ENCODE measurements around the gene FYCO1. TPM values are rescaled to one million over a fixed set of nuclear protein-coding genes. Genes with fewer than 3 reads are reported as not detected.

The FYCO1 gene
- total and polyA plus RNA-seq, 2 experiments from 2014 or later = 8.1 to 27.5 TPM

DNA sequence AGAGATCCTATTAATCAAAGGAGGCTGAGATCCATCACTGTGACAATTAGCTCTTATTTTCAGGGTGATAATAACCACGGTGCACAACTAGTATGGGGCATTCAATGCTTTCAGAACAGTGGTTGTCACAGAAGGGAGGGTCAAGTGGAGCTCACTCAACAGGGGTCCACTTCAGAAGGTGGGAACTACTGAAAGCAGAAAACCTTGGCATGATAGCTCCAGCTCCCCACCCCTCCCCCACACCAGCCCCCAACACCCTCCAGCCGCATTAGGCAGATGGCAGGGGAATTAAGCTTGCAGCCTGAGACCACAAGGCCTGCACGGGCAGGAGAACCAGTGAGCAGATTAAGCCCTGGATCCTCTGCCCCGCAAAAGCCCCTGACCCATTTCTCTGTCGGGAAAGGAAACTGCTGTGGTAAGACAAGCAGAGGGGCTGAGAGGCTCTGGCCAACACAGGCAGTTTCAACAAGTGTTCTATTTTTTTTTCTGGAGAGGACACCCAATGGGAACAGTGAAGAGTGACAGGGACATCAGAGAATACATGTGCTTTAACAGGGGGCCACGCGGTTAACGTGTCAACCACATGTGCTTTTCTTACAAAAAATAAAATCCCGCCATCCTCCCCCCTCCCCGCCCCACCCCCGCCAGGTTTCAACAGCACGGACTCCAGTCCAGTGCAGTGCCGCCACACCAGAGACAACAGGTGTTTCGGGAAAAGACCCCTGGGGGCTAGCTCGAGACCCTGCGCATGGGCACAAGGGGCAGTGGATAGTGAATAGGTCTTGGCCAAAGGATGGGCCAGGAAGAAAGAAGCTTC is 997 bp downstream of the FYCO1 start:
- Histone ChIP-seq H3K9me3 (ENCODE audit: low read depth) (no peaks in the 10 kb centered on the region), H3K27me3 (no peaks in the 10 kb centered on the region), H3K27ac (no peak overlapping the region), H3K4me1 (ENCODE audit: low read depth) (peaks cover 51% of the 10 kb centered on the region), H3K4me3 (peak overlapping the region; percentile 82), H3K36me3 (no peaks in the 10 kb centered on the region)
- peak in 1 of 2 donors; percentile 68 for DNase-seq (ENCODE audit: low read depth in 1 of 2, low spot score in 1 of 2)
- TF ChIP-seq, protein P1, sequence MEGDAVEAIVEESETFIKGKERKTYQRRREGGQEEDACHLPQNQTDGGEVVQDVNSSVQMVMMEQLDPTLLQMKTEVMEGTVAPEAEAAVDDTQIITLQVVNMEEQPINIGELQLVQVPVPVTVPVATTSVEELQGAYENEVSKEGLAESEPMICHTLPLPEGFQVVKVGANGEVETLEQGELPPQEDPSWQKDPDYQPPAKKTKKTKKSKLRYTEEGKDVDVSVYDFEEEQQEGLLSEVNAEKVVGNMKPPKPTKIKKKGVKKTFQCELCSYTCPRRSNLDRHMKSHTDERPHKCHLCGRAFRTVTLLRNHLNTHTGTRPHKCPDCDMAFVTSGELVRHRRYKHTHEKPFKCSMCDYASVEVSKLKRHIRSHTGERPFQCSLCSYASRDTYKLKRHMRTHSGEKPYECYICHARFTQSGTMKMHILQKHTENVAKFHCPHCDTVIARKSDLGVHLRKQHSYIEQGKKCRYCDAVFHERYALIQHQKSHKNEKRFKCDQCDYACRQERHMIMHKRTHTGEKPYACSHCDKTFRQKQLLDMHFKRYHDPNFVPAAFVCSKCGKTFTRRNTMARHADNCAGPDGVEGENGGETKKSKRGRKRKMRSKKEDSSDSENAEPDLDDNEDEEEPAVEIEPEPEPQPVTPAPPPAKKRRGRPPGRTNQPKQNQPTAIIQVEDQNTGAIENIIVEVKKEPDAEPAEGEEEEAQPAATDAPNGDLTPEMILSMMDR (IDR thresholded peaks at IDR 0.05; ENCODE audit: low read depth, low read length) = no peak

DNA sequence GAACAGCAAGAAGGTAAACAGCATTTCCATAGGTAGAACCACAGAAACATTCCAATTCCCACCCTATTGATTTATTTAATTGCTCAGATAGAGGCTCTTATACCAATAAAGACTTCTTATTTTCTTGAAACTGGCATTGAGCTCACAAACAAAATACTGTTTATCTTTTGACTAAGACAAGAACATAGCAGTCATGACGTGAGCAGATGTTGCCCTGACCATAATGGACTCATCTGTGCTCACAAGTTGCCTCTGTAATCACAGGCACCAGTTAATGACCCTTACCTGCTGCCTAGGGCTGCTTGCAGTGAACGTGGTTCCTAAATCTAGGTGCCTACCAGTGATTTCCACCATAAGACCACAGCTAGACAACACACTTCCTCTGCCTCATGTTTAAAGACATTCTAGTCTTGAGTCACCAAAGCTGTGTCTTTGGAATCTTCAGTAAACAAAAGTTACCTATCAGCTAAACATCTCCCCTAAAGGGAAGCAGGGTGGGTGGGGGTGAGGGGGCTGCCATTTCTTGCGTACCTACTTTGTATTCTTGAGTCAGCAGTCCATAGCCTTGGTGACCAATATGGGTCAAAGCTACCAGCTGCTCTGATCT is 2.1 kb downstream of the FYCO1 start:
- no peak overlapping the region for H3K27ac ChIP-seq

DNA sequence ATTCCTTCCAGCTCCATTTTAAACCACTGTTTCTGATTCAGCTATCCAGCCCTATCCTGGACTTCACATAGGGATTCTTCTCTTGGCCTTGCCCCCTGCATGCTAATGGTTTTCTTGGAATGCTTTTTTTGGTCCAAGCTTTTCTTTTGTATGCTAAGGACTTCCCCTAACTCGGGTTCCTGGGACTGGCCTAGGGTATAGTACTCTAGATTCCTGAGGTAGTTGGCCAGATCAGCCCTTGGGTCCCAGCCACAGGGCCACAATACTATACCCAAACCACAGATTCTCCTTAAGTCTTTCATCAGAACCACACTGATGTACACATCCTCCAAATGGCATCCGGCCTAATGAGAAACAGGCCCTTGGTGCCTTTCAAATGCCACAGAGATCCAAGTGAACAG is 2.8 kb downstream of the FYCO1 start:
- DNase-seq (ENCODE audit: low read depth in 1 of 2, low spot score in 1 of 2) = peak in 1 of 2 donors; percentile 70
- Histone ChIP-seq H3K27me3 (no peaks in the 10 kb centered on the region), H3K9me3 (ENCODE audit: low read depth) (no peaks in the 10 kb centered on the region), H3K4me3 (no peak overlapping the region), H3K4me1 (ENCODE audit: low read depth) (peaks cover 69% of the 10 kb centered on the region), H3K27ac (no peak overlapping the region), H3K36me3 (no peaks in the 10 kb centered on the region)
- TF ChIP-seq, protein P1 (IDR thresholded peaks at IDR 0.05; ENCODE audit: low read depth, low read length) = no peak

More for the DNA sequence above, 2.1 kb downstream of the FYCO1 start:
- Histone ChIP-seq H3K4me3 (no peak overlapping the region), H3K9me3 (ENCODE audit: low read depth) (no peaks in the 10 kb centered on the region), H3K27me3 (no peaks in the 10 kb centered on the region), H3K36me3 (no peaks in the 10 kb centered on the region), H3K4me1 (ENCODE audit: low read depth) (peaks cover 62% of the 10 kb centered on the region)
- DNase-seq (ENCODE audit: low read depth in 1 of 2, low spot score in 1 of 2) = no peak
- TF ChIP-seq, protein P1 (IDR thresholded peaks at IDR 0.05; ENCODE audit: low read depth, low read length) = no peak

DNA sequence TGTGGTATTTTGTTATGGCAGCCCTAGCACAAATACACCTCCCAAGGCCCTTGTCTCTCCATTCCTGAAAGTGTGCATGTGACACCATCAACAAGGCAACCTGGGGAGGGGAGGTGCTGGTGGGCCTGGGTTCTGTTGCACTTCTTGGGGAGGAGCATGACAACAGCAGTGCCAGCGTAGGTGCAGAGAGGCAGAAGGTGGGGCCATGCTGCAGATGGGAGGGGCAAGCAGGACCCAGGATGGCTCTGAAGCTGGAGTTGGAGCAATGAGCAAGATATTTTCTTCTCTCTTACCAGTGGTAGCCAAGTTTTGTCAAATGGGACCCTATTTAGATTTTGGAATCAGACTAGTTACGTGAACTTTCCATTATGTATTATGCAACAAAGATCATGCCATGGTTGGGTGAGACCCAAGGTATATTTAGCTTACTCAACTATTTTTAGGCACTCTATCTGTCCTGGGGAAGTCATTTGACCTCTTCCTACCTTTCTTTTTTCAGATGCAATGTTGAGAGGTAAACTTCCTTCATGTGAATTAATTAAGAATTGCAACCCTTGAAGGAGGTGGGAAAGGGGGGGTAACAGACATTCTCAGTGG is 3.4 kb downstream of the FYCO1 start:
- TF ChIP-seq, protein P1 (IDR thresholded peaks at IDR 0.05; ENCODE audit: low read depth, low read length) = no peak
- Histone ChIP-seq H3K27ac (no peak overlapping the region), H3K36me3 (no peaks in the 10 kb centered on the region), H3K4me1 (ENCODE audit: low read depth) (peaks cover 74% of the 10 kb centered on the region), H3K9me3 (ENCODE audit: low read depth) (no peaks in the 10 kb centered on the region), H3K4me3 (no peak overlapping the region), H3K27me3 (no peaks in the 10 kb centered on the region)
- no peak for DNase-seq (ENCODE audit: low read depth in 1 of 2, low spot score in 1 of 2)

DNA sequence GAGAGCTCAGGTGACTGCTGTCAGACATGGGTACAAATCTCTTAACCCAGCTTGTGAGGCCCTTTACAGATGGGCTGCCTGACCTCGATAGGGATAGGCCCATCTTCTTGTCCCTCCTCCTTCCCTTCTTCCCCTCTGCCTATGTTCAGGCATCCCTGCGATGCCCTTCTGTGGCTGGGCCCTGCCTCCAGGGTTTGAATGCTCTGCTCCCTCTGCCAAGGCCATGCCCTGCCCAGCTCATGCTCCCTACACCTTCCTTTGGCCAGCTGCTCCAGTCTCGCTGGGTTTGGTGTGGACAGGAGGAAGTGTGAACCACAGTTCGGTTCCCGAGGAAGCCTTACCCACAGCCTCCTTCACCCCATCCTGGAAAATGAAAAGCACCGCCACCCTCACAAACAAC is 4.3 kb downstream of the FYCO1 start:
- TF ChIP-seq, protein P1 (IDR thresholded peaks at IDR 0.05; ENCODE audit: low read depth, low read length) = no peak
- Histone ChIP-seq H3K4me3 (no peak overlapping the region), H3K27ac (no peak overlapping the region), H3K9me3 (ENCODE audit: low read depth) (no peaks in the 10 kb centered on the region), H3K27me3 (no peaks in the 10 kb centered on the region), H3K36me3 (no peaks in the 10 kb centered on the region), H3K4me1 (ENCODE audit: low read depth) (peaks cover 83% of the 10 kb centered on the region)
- DNase-seq (ENCODE audit: low read depth in 1 of 2, low spot score in 1 of 2) = no peak

All from cardiac muscle cell (in vitro differentiated cells and primary cell).